ENCODE data around the gene ZNF77.
"Not testable (repeated sequence)": the region's sequence is repeated elsewhere in the genome, so short reads cannot be mapped to it uniquely, and the experiment has no call there.

Gene ZNF77

DNA sequence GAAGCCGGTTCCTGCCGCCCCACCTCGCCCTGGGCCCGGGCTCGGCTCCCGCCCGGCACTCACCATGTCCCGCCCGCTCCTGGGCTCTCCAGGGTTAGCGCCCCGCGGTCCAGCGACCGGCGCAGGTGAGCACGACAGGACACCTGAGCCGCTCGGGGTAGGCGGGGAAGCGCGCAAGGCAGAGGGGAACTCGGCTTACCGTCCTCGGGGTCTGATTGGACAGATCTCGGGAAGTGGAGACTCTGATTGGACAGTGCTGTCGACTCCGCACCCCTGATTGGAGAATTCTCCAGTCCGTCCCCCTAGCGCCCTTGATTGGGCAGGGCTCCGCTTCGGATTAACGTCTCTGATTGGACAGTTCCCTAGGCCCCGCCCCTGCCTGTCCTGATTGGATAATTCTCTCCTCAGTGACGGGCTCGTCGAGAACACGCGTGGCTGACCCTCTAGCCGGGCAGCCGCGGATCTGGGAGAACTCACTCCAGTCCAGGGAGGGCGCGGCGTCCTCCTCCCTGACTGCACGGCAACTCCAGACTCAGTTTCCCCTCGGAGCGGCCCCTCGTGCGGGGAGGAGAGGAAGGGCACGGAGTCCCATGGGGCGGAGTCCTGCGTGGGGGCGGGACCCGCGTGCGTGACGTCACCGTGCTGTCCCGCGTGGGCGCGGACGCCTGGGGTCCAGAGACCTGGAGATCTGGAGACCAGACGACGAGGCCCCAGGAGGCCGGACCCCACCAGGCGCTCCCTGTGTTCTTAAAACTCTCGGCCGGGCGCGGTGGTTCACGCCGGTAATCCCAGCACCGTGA, at the start of gene ZNF77:
ZNF77 (minus strand) TSS at position 197 of the 800 bp plus-strand sequence; CDS start at position 66, 131 bp downstream.
- DNase-seq = peak; percentile 99

DNA sequence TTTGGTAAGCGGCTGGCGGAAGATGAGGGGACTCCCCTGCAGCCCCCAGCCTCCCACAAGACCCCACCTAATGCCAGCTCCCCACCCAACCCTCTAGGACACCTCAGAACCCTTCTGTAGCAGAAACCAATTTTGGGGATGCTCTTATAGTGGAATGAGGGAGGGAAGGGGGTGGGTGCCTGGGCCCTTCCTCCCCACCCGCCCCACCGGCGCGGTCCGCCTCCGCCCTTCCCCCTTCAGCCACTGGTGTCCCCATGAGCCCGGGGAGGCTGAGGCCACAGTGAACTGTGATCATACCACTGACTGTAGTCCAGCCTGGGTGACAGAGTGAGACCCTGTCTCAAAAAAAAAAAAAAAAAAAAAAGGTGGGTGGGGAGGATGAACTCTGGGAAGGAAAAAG, 48.8 kb upstream of the ZNF77 start:
- DNase-seq = no peak

DNA sequence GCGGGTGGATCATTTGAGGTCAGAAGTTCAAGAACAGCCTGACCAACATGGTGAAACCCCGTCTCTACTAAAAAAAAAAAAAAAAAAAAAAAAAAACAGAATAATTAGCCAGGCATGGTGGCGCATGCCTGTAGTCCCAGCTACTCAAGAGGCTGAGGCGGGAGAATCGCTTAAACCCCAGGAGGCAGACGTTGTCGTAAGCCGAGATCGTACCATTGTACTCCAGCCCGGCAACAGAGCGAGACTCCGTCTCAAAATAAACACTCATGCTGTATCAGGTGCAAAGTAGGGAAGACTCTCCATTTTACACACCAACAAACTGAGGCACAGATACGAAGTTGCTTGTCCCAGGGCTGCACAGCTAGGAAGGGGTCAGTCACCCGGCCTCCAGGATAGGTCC, 48.2 kb upstream of the ZNF77 start:
- no peak for DNase-seq

DNA sequence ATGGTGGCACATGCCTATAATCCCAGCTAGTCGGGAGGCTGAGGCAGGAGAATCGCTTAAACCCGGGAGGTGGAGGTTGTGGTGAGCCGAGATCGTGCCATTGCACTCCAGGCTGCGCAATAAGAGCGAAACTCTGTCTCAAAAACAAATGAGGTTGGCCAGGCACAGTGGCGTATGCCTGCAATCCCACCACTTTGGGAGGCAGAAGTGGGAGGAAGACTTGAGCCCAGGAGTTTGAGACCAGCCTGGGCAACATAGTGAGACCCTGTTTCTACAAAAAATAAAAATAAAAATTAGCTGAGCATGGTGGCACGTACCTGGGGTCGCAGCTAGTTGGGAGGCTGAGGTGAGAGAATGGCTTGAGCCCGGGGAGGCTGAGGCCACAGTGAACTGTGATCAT, 47.6 kb upstream of the ZNF77 start:
- not testable (repeated sequence) for DNase-seq

DNA sequence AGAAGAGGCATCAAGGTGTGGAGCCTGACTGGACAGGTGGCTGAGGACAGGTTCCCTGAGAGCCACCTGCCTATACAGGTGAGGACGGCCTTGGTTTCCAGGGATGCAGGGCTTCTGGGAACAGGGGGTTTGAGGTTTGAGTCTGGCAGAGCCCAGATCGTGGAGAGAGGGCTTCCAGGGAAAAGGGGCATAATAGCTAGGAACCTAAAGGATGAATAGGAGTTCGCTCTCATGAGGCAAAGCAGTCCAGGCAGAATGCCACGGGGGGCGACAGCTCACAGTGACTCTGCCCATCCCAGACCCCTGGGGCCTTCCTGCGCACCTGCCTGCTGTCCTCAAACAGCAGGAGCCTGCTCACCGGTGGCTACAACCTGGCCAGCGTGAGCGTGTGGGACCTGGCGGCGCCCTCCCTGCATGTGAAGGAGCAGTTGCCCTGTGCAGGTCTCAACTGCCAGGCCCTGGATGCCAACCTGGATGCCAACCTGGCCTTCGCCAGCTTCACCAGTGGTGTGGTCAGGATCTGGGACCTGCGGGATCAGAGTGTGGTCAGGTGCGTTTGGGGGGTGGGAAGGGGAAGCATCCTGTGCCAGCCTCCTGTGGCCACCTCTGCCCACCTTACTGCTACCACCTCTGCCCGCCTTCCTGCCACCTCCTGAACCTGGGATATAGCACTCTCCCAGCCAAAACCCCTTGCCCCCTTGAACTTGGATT, 44.6 kb upstream of the ZNF77 start:
- no peak for DNase-seq

DNA sequence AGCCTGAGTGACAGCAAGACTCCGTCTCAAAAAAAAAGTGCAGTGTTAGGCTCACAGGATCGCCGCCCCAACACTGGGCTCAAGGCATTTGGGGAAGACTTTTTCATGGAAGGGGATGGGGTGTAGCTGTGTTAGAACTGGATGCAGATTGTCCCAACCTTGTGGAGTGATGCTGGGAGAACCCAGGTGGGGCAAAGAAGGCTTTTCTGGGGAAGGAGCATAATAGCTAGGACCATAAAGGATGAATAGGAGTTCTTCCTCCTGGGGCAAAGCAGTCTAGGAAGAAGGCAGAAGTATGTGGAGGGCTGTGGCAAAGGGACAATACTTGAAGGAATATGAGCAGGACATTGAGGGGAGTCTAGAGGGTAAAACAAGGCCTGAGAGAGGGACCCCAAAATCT, 43.8 kb upstream of the ZNF77 start:
- no peak for DNase-seq

DNA sequence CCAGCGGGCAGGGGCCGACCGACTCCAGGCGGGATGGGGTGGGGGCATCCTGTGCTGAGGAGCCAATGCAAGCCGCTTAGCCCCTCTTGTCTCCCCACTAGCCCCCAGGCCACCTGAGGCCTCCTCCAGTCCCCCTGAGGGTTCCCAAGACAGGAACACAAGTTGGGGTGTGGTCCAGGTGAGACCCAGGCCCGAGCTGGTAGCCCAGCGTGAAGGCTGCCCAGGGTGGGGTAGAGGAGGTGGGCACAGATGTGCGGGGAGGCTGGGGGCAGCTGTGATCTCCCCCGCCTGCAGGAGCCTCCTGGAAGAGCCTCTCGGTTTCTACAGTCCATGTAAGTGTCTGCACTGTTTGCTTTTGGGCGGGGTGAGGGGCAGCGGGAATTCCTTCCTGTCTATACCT, 43.0 kb upstream of the ZNF77 start:
- DNase-seq = no peak

DNA sequence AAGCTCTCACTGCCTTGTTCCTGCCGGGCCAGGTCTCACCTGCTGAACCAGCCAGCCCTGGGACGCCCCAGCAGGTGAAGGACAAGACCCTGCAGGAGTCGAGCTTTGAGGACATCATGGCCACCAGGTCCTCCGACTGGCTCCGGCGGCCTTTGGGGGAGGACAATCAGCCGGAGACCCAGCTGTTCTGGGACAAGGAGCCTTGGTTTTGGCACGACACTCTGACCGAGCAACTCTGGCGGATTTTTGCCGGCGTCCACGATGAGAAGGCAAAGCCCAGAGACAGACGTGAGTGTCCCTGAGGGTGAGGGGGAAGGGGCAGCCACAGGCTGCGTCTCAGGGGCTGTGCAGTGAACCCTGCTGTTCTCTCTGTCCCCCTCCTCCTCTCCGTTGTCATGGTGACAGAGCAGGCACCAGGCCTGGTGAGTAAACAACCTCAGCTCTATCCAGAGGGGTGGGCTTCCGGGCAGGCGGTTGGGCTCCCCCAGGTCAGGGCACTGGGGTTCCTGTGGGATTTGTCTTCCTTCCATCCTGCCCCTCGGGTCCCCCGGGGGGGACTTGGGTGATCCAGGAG, 42.3 kb upstream of the ZNF77 start:
- DNase-seq = no peak

DNA sequence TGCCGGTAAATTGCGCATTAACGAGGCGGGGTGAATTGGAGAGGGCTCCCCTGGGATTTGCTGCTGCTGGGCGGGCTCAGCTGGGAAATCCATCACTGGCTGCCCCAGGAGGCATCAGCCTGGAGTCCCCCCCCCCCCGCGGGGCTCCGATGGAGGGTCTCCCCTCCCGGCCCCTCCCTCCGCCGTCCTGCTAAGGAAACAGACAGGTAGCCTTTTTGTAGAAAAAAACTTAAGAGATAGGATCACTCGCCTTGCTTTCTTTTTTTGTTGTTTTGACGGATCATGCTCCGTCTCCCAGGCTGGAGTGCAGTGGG, 39.4 kb upstream of the ZNF77 start:
- no peak for DNase-seq

DNA sequence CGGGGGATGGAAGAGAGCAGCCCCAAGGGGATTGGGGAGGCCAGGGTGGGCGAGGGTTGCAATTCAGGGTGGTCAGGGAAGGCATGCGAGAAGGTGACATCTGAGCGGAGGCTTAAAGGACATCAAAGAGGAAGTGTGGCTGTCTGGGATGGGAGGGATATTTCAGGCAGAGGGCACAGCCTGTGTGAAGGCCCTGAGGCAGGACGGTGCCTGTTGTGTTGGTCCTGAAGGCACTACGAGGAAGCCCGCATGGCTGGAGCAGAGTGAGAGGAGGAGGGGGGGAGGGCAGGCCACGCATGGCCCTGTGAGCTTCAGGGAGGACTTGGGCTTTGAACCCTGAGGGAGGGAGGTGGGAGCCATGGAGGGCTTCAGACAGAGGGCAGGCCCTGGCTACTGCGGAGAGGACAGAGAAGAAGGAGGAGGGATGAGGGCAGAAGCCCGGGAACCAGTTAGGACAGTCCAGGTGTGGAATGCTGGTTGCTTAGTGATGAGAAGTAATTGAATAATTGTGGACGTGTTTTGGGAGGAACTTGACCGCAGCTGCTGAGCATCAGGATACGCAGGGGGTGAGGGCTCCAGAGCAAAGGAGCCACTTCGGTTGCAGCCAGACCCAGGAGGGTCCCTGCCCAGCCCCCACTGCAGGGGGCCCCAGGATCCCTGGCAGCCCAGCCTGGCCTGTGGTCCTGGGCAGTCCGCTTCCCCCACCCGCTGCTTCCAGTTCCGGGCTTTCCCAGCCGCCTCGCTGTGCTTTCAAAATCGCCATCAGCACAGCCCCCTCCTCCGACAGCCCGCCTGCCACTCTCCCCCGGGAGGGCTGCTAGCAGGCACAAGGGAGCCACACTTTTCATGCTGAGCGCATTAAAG, 38.8 kb upstream of the ZNF77 start:
- DNase-seq = peak; percentile 53

DNA sequence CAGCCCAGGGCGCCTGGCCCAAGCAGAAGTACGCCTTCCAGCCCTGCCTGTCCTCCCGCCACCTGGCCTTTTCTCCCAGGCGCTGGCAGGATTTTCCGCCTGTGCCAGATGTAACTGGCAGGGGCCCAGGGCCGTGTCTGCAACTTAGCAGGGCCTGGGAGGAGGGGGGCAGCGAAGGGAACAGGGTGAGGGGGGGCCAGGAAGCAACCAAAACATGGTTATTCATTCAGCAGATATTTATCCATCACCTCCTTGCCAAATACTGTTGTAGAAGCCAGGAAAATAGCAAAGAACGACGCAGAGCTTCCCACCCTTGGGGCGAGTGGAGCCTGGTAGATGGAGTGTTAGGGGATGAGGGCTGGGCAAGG, 38.2 kb upstream of the ZNF77 start:
- DNase-seq = peak; percentile 48

DNA sequence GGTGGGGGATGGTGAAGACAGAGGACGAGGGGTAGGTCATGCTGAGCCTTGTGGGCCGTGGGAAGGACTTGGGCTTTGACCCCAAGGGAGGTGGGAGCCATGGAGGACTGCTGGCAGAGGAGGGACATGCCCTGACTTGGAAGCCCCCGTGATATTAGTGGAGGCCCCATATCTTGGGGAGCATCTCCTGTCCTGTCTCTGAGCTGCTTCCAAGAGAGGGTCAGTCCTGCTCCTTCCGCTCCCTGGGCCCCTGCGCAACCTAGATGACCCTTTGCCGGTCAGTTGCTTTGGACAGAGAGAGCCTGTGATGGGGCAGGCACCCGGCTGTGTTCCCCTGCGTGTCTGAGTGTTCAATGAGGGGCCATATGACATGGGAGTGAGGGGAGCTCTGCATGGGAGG, 37.8 kb upstream of the ZNF77 start:
- DNase-seq = no peak

DNA sequence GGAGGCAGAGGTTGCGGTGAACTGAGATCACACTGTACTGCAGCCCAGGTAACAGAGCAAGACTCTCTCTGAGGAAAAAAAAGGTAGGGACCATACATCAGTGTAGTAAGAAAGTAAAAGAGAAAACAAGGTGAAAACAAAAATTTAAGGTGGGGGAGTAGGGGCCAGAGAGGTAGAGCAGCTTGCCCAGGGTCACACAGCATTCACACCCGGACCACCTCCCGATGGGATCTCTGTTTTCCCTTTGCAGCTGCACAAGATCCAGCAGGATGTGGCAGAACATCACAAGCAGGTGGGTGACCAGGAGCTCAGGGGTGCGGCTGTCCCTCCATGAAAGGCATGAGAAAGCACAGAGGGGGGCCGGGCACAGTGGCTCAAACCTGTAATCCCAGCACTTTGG, 37.1 kb upstream of the ZNF77 start:
- DNase-seq = no peak

DNA sequence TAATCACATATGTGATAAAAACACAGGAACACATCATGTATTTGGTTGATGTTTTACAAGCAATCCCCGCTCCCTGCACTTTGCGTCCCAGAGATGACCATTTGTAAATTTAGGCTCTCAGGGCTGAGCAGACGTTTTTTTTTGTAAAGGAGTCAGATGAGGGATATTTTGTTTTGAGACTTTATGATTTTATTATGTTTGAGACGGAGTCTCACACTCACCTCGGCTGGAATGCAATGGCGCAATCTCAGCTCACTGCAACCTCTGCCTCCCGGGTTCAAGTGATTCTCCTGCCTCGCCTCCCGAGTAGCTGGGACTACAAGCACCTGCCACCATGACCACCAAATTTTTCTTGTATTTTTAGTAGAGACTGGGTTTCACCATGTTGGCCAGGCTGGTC, 34.0 kb upstream of the ZNF77 start:
- no peak for DNase-seq

DNA sequence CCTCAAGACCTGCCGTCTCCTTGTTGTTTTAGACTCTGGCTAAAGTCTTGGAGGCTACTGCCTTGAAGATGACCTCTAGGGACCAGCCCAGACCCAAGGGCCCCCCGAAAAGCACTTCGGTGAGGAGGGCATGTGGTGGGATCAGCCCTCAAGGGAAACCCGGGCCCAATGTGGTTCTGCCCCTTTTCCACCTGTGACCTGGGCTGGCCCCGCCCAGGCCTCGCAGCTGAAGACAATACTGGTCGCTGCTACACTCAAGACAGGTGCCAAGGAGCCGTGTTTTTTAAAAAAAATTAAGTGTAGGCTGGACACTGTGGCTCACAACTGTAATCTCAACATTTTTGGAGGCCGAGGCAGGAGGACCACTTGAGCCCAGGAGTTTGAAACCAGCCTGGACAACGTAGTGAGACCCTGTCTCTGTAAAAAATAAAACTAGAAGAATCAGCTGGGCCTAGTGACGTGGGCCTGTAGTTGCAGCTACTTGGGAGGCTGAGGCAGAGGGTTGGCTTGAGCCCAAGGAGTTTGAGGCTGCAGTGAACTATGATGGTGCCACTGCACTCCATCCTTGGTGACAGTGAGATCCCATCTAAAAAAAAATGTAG, 33.5 kb upstream of the ZNF77 start:
- no peak for DNase-seq

DNA sequence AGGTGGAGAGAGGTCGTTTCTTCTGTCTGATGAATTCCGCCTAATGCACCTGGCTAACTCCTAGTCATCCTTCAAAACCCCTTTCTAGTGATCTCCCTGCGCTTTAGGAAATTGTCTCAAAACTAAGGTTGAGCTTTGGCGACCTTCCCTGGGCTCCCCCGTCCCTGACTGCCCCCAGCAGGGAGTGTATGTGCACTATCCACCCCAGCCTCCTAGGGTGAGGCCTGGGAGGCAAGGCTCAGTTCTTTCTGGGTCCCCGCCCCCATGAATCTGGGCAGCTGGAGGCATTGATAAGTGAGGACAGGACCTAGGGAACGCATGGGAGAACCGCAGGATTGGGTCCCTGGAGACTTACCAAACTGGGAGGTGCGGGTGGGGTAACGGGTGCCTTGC, 33.0 kb upstream of the ZNF77 start:
- DNase-seq = no peak

DNA sequence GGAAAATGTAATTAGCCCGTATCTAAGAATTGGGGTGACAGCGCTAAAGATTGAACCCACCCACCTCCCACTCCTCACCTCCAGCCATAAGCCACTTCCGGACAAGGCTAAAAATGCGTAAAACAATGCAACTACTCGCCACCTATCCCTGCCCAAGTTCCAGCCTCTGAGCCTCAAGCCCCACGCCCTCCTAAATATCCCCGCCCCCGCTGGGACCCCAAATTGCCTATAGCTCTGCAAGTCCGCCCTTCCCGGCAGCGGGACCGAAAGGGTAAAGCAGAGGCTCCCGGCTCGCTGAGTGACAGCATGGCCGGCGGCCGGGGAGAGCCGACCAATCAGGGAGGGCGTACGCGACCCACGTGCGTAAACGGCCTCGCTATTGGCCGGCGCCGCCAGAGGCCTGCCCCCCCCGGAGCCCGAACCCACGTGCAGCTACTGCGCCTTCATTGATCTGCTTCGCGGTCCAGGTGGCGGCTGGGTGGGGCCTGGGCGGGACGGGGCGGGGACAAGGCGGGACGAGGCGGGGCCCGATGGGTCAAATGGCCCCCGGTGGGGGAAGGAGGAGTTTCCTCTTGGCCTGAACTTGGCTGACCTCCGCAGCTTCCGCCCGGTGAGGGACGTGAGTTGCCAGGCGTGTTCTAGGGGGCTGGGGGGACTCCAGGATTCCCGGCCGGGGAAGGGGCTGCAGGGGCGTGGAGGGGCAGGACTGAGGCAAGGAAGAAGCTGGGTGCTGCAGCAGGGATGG, 32.4 kb upstream of the ZNF77 start, which contains the start of gene TLE6:
TLE6 (plus strand) TSS at position 564 of the 745 bp plus-strand sequence. CDS start 670 bp downstream, outside the sequence.
- peak; percentile 95 for DNase-seq

DNA sequence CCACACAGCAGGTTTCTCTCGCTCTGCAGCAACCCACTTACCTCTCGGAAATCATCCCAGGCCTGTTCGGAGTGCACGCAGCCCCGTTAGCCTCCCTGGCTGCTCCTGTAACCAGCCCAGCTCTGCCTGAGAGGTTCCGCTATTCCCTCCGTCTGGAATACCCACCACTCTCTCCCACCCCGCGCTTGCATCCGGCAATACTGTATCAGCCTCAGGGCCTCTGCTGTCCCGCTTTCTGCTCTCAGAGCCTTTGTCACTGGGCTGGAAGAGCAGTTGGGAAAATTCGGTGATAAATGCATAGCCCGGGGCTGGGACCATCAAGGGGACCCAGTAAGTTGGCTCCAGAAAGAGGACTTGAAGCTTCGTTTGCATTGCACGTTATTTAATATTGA, 31.8 kb upstream of the ZNF77 start:
- no peak for DNase-seq

DNA sequence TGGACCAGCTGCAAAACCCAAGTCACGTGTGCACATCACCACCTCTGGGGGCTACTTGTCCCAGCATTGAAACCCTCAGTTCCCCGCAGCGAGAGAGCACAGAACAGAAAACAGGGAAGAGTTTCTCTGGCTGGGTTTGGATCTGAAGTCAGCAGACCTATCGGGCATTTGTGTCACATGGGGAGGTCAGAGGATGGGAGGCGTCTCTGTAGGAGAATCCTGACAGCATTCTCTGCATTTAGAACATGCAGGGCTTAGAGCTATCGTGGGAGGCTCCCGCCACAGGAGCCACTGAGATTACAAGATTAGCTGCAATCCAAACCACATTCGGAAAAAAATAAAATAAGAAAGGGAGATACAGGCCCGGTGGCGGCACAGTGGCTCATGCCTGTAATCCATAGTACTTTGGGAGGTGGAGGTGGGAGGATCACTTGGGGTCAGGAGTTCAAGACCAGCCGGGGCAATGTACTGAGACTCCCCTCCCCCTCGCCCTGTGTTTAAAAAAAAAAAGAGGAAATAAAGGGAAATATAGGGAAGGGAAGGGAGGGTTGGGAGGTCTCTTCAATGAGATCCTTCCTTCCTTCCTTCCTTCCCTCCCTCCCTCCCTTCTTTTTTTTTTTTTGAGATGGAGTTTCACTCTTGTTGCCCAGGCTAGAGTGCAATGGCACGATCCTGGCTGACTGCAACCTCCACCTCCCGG, 29.7 kb upstream of the ZNF77 start:
- DNase-seq = no peak

DNA sequence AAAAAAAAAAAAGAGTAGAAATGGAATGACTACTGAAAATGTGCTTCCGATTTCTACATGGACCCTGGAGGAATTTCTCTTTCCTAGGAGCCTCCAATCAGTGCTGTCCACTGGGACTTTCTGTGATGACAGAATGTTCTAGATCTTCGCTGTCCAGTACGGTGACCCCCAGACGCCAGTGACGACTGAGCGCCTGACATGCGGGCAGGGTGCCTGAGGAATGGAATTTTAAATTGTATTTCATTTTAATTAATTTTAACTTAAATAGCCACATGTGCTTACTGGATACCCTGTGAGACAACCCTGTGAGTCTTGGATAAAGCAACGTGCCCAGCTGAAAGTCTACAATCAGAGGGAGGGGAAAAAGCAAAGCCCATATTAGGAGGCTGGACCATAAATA, 28.5 kb upstream of the ZNF77 start:
- DNase-seq = no peak

DNA sequence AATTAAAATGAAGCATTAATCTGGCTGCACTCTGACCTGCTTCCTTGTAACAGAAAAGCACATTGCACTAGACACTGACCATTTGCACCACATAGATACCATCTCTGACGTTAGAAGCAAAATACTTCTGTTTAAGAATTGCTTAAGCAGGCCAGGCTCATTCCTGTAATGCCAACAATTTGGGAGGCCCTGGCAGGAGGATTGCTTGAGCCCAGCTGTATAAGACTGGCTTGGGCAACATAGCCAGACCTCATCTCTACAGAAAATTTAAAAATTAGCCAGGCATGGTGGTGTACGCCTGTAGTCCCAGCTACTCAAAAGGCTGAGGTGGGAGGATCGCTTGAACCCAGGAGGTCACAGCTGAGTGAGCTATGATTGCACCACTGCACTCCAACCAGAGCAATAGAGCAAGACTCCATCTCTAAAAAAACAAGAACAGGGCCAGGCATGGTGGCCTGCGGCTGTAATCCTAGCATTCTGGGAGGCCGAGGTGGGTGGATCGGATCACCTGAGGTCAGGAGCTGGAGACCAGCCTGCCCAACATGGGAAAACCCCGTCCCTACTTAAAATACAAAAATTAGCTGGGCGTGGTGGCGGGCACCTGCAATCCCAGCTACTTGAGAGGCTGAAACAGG, 25.5 kb upstream of the ZNF77 start:
- no peak for DNase-seq
